ENCODE measurements around the gene CDH22.

DNA sequence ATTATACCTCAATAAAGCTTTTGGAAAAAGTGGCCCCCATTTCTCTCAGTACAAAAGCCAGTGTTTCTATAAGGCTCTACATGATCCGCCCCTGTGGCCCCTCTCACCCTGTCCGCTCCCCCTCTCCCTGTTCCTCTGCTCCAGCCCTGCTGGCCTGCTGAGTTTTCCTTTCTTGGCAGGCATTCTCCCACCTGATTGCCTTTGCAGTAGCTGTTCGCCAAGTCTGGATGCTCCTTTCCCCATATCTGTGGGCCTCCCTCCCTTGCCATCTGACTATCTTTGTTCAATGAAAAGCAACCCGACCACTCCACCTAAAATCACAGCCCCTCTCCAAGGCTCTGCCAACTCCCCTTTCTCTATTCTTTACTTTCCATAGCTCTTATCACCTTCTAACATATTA, 33.2 kb downstream of the CDH22 start:
- TF ChIP-seq, protein P1, sequence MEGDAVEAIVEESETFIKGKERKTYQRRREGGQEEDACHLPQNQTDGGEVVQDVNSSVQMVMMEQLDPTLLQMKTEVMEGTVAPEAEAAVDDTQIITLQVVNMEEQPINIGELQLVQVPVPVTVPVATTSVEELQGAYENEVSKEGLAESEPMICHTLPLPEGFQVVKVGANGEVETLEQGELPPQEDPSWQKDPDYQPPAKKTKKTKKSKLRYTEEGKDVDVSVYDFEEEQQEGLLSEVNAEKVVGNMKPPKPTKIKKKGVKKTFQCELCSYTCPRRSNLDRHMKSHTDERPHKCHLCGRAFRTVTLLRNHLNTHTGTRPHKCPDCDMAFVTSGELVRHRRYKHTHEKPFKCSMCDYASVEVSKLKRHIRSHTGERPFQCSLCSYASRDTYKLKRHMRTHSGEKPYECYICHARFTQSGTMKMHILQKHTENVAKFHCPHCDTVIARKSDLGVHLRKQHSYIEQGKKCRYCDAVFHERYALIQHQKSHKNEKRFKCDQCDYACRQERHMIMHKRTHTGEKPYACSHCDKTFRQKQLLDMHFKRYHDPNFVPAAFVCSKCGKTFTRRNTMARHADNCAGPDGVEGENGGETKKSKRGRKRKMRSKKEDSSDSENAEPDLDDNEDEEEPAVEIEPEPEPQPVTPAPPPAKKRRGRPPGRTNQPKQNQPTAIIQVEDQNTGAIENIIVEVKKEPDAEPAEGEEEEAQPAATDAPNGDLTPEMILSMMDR (IDR thresholded peaks at IDR 0.05), result no peak
- TF ChIP-seq POLR2A (IDR thresholded peaks at IDR 0.05), result no peak
